Astrocyte (in vitro differentiated cells and primary cell): ENCODE measurements around the gene CYP3A4.

Experiments used
- CTCF ChIP-seq: IDR thresholded peaks from 2 replicates; pipeline ENCODE4 v1.5.1; 2011; ENCODE audit warnings: low read depth, mild to moderate bottlenecking, inconsistent platforms, low read length, moderate library complexity; ENCODE audit not compliant: insufficient read depth
- EZH2 ChIP-seq: IDR thresholded peaks from 2 replicates; pipeline ENCODE4 v1.6.1; 2012; ENCODE audit warnings: mild to moderate bottlenecking, low read length, inconsistent platforms; ENCODE audit not compliant: insufficient read depth

- no peak for TF ChIP-seq CTCF
- TF ChIP-seq EZH2: no peak
Observed at GRCh38 chr7:99825452-99825851, 41.5 kb upstream of the CYP3A4 start.
